GM12878 (cell line): ENCODE results near the gene ATRNL1. TPM values are rescaled to one million over a fixed set of nuclear protein-coding genes. Genes with fewer than 3 reads are reported as not detected.

Experiments used
- ATAC-seq: fragments of 200-7000 bp; cut with Tn5 transposase; 3 replicates; pipeline ENCODE4 v1.9.1; 2020; ENCODE audit warnings: mild to moderate bottlenecking, moderate library complexity
- BruUV-seq: library from RNA; stranded (reverse); fragments of 400-500 nt; replicated peaks from 2 replicates; lab custom pipeline; 2021; lab: Mats Ljungman, UMichigan
- CTCF ChIA-PET: fragments of 300-600 bp; sonication (Branson Sonifier 250); formaldehyde crosslinking; extraction: SDS; loops from one replicate; lab custom pipeline; 2021; ENCODE audit warnings: inconsistent platforms; lab: Yijun Ruan, JAX
- POLR2A ChIA-PET: fragments of 350-600 bp; formaldehyde crosslinking; extraction: SDS; loops from one replicate; lab custom pipeline; 2021; ENCODE audit warnings: inconsistent platforms; lab: Charles Lee
- RAD21 ChIA-PET: fragments of 300-600 bp; sonication (Branson Sonifier 250); formaldehyde crosslinking; loops from one replicate; lab custom pipeline; 2023; ENCODE audit warnings: antibody characterized with exemption; ENCODE audit not compliant: unreplicated experiment; lab: Charles Lee
- SMC1A ChIA-PET: fragments of 300-600 bp; sonication (Branson Sonifier 250); formaldehyde crosslinking; loops from one replicate; lab custom pipeline; 2023; ENCODE audit not compliant: unreplicated experiment, uncharacterized antibody; lab: Charles Lee
- DNase-seq: peaks from one replicate; pipeline ENCODE4 v3.0.0-alpha.2; 2011; ENCODE audit warnings: low read depth, low spot score
- FAIRE-seq: peaks from 3 replicates; lab custom pipeline; 2011; peaks lifted over from hg19 to GRCh38; lab: Jason Lieb, UNC
- H2AFZ ChIP-seq: 2 replicates; pipeline ENCODE4 v1.6.0; 2011; ENCODE audit warnings: low read depth, low read length, control low read depth; ENCODE audit not compliant: control insufficient read depth
- H3K27ac ChIP-seq: 2 replicates; pipeline ENCODE4 v1.5.1; 2011; ENCODE audit warnings: control low read depth; ENCODE audit not compliant: control insufficient read depth, insufficient read depth
- H3K27me3 ChIP-seq, 2 experiments: replicated peaks in 1 of 2; 2 replicates each; pipeline versions ENCODE4 v1.6.0 to v1.6.1; 2011; ENCODE audit warnings: low read length in 1 of 2; ENCODE audit not compliant: control insufficient read depth in 2 of 2, insufficient read depth in 2 of 2
- H3K36me3 ChIP-seq, 2 experiments: 2 replicates each; pipeline ENCODE4 v1.5.1; 2011; ENCODE audit warnings: low read length in 1 of 2; ENCODE audit not compliant: control insufficient read depth in 2 of 2, insufficient read depth in 2 of 2
- H3K4me1 ChIP-seq: 2 replicates; pipeline ENCODE4 v1.6.1; 2011; ENCODE audit warnings: mild to moderate bottlenecking, low read length, moderate library complexity, mixed read lengths; ENCODE audit not compliant: control insufficient read depth, insufficient read depth
- H3K4me2 ChIP-seq: 2 replicates; pipeline ENCODE4 v1.6.0; 2011; ENCODE audit warnings: control low read depth; ENCODE audit not compliant: control insufficient read depth, insufficient read depth
- H3K4me3 ChIP-seq: fragments of 200-600 bp; sonication (generic); 2 replicates; pipeline ENCODE4 v1.5.1; 2016
- H3K79me2 ChIP-seq: 2 replicates; pipeline ENCODE4 v1.6.0; 2011; ENCODE audit warnings: low read length; ENCODE audit not compliant: control insufficient read depth, insufficient read depth
- H3K9ac ChIP-seq: 2 replicates; pipeline ENCODE4 v1.8.0; 2011; ENCODE audit warnings: low read length, control low read depth, mixed read lengths; ENCODE audit not compliant: control insufficient read depth, insufficient read depth
- H3K9me3 ChIP-seq: replicated peaks from 3 replicates; pipeline ENCODE4 v1.5.1; 2011; ENCODE audit warnings: mild to moderate bottlenecking, low read length; ENCODE audit not compliant: control insufficient read depth, insufficient read depth
- H4K20me1 ChIP-seq: 2 replicates; pipeline ENCODE4 v1.6.0; 2011; ENCODE audit not compliant: control insufficient read depth, insufficient read depth
- BRCA1 ChIP-seq: IDR thresholded peaks from 2 replicates; pipeline ENCODE4 v1.6.1; 2011; ENCODE audit warnings: low read depth, low read length, improper control_type of control experiment
- CBX5 ChIP-seq: sonication (generic); IDR thresholded peaks from 2 replicates; pipeline ENCODE4 v1.6.1; 2016; ENCODE audit warnings: low read depth, moderate library complexity, mild to moderate bottlenecking, inconsistent platforms
- ESRRA ChIP-seq: IDR thresholded peaks from 2 replicates; pipeline ENCODE4 v1.6.1; 2012; ENCODE audit warnings: mild to moderate bottlenecking, low read length, improper control_type of control experiment
- NKRF ChIP-seq: fragments of 450-650 bp; conservative IDR thresholded peaks from 2 replicates; pipeline ENCODE4 v1.6.1; 2017; ENCODE audit warnings: mild to moderate bottlenecking, moderate library complexity
- RAD51 ChIP-seq: fragments of 450-650 bp; IDR thresholded peaks from 2 replicates; pipeline ENCODE4 v1.6.1; 2016; ENCODE audit warnings: moderate library complexity, mild to moderate bottlenecking, inconsistent platforms
- SP1 ChIP-seq: IDR thresholded peaks from one replicate; pipeline ENCODE4 v1.6.1; 2011; ENCODE audit warnings: low read depth, low read length
- STAT3 ChIP-seq: IDR thresholded peaks from 2 replicates; pipeline ENCODE4 v1.6.1; 2011; ENCODE audit warnings: low read depth, low read length, improper control_type of control experiment
- TCF3 ChIP-seq: IDR thresholded peaks from 2 replicates; pipeline ENCODE4 v1.6.1; 2012; ENCODE audit warnings: low read depth, mild to moderate bottlenecking, low read length, borderline replicate concordance; ENCODE audit not compliant: insufficient read depth
- ZSCAN29 ChIP-seq: fragments of 450-650 bp; IDR thresholded peaks from 2 replicates; pipeline ENCODE4 v1.6.1; 2017; ENCODE audit warnings: mild to moderate bottlenecking, moderate library complexity
- WGBS: methylation state at CpG from one replicate; pipeline ENCODE4 v1.1.6; 2016; ENCODE audit warnings: low lambda C conversion rate; ENCODE audit not compliant: insufficient replicate concordance, insufficient coverage; ENCODE audit errors: missing lambda C conversion rate; 5-methylcytosine and 5-hydroxymethylcytosine counted together
- in situ Hi-C: fragments of 300-500 bp; cut with MboI; formaldehyde crosslinking; loops from 9 replicates; pipeline ENCODE4 v1.14.3; 2018; ENCODE audit warnings: mixed read lengths
- intact Hi-C: fragments of 100-400 bp; cut with micrococcal nuclease; formaldehyde crosslinking; loops from one replicate; pipeline ENCODE4 v1.14.2; 2022; ENCODE audit not compliant: unreplicated experiment
- polyA plus RNA-seq, 11 experiments: library from polyadenylated mRNA; depleted of rRNA in 4 of 11; unstranded in 6 of 11; stranded (reverse) in 5 of 11; fragments of >200 nt; fragmentation: Nextera tagmentation in 4 of 11; fragmentation: Illumina TruSeq in 1 of 11; extraction: Ambion mirVana in 4 of 11; extraction: Trizol in 1 of 11; gene quantifications; 1 replicate in 1 of 11; 2 replicates in 10 of 11; pipeline versions ENCODE4 v1.2.1 to v1.2.3, GENCODE V29; 2011 to 2016; ENCODE audit warnings: inconsistent platforms in 2 of 11, missing spikeins in 2 of 11, low read depth in 1 of 11
- total RNA-seq, 4 experiments: library from RNA; depleted of rRNA in 3 of 4; stranded (reverse); fragments of >200 nt in 3 of 4; fragmentation: Illumina TruSeq in 1 of 4; extraction: Trizol in 1 of 4; gene quantifications; 2 replicates each; pipeline versions ENCODE4 v1.2.1 to v1.2.3, GENCODE V29; 2013 to 2021
- TF ChIP-seq, protein P1 (sequence below): IDR thresholded peaks from 2 replicates; pipeline ENCODE4 v1.6.1; 2011; ENCODE audit warnings: borderline replicate concordance, low read depth, mild to moderate bottlenecking, moderate library complexity, mixed read lengths, low read length; ENCODE audit not compliant: insufficient read depth; ENCODE audit errors: extremely low read length
- TF ChIP-seq, protein P2 (sequence below): fragments of 450-650 bp; IDR thresholded peaks from 2 replicates; pipeline ENCODE4 v1.6.1; 2017; ENCODE audit warnings: mild to moderate bottlenecking, moderate library complexity
- TF ChIP-seq, protein P3 (sequence below): IDR thresholded peaks from 2 replicates; pipeline ENCODE4 v1.6.1; 2012; ENCODE audit warnings: low read depth, low read length, improper control_type of control experiment
- TF ChIP-seq, protein P4 (sequence below): fragments of 450-650 bp; IDR thresholded peaks from 2 replicates; pipeline ENCODE4 v1.6.1; 2017; ENCODE audit warnings: mild to moderate bottlenecking

The ATRNL1 gene
- total and polyA plus RNA-seq, 10 of the 15 experiments (the other 5 are each of a cell fraction or from before 2014, with no cell fraction given): 0.03 to 1.4 (median 0.34) TPM

DNA sequence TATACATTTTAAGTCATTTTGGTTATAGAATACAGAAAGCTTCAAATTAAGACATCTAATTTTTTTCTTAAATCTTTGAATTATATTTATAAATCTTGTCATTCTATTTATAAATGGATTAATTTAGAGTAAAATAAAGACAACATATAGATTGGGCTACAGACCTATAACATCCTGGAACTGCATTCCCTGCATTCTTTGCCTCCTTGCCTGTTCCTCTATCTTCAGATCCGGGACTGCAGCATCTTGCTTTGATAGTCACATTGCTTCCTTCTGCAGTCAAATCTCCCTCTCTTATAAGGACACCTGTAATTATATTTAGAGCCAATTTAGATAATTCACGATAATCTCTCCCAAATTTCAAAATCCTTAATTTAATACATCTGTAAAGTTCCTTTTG lies 64.2 kb downstream of the ATRNL1 start (continued):
- TF ChIP-seq, protein P1, sequence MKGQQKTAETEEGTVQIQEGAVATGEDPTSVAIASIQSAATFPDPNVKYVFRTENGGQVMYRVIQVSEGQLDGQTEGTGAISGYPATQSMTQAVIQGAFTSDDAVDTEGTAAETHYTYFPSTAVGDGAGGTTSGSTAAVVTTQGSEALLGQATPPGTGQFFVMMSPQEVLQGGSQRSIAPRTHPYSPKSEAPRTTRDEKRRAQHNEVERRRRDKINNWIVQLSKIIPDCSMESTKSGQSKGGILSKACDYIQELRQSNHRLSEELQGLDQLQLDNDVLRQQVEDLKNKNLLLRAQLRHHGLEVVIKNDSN: no peak
- TF ChIP-seq, protein P2, sequence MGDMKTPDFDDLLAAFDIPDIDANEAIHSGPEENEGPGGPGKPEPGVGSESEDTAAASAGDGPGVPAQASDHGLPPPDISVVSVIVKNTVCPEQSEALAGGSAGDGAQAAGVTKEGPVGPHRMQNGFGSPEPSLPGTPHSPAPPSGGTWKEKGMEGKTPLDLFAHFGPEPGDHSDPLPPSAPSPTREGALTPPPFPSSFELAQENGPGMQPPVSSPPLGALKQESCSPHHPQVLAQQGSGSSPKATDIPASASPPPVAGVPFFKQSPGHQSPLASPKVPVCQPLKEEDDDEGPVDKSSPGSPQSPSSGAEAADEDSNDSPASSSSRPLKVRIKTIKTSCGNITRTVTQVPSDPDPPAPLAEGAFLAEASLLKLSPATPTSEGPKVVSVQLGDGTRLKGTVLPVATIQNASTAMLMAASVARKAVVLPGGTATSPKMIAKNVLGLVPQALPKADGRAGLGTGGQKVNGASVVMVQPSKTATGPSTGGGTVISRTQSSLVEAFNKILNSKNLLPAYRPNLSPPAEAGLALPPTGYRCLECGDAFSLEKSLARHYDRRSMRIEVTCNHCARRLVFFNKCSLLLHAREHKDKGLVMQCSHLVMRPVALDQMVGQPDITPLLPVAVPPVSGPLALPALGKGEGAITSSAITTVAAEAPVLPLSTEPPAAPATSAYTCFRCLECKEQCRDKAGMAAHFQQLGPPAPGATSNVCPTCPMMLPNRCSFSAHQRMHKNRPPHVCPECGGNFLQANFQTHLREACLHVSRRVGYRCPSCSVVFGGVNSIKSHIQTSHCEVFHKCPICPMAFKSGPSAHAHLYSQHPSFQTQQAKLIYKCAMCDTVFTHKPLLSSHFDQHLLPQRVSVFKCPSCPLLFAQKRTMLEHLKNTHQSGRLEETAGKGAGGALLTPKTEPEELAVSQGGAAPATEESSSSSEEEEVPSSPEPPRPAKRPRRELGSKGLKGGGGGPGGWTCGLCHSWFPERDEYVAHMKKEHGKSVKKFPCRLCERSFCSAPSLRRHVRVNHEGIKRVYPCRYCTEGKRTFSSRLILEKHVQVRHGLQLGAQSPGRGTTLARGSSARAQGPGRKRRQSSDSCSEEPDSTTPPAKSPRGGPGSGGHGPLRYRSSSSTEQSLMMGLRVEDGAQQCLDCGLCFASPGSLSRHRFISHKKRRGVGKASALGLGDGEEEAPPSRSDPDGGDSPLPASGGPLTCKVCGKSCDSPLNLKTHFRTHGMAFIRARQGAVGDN: no peak
- TF ChIP-seq TCF3 (no peak), ESRRA (no peak), SP1 (no peak)

DNA sequence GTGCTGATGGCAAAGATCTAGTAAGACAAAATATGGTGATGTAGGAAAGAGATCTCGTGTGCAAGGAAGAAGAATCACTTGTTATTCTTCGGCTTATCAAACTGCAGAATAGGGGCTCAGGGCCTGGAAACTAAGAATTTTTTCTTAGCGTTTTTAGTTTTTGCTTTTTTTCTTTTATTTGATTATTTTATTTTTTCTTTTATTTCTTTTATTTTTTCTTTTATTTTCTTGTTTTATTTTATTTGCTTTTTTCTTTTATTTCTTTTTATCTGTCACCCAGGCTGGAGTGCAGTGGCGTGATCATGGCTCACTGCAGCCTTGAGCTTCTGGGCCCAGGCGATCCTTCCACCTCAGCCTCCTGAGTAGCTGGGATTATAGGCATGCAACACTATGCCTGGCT lies 70.0 kb downstream of the ATRNL1 start:
- in situ Hi-C loops: no loop called here
- WGBS: 83% methylated on average over 5 of the region's 5 CpGs
- RAD21 ChIA-PET: no interaction called here
- TF ChIP-seq BRCA1 (no peak), STAT3 (no peak), ZSCAN29 (no peak), NKRF (no peak), RAD51 (no peak), CBX5 (no peak)
- TF ChIP-seq, protein P3, sequence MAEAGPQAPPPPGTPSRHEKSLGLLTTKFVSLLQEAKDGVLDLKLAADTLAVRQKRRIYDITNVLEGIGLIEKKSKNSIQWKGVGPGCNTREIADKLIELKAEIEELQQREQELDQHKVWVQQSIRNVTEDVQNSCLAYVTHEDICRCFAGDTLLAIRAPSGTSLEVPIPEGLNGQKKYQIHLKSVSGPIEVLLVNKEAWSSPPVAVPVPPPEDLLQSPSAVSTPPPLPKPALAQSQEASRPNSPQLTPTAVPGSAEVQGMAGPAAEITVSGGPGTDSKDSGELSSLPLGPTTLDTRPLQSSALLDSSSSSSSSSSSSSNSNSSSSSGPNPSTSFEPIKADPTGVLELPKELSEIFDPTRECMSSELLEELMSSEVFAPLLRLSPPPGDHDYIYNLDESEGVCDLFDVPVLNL: no peak
- TF ChIP-seq, protein P4, sequence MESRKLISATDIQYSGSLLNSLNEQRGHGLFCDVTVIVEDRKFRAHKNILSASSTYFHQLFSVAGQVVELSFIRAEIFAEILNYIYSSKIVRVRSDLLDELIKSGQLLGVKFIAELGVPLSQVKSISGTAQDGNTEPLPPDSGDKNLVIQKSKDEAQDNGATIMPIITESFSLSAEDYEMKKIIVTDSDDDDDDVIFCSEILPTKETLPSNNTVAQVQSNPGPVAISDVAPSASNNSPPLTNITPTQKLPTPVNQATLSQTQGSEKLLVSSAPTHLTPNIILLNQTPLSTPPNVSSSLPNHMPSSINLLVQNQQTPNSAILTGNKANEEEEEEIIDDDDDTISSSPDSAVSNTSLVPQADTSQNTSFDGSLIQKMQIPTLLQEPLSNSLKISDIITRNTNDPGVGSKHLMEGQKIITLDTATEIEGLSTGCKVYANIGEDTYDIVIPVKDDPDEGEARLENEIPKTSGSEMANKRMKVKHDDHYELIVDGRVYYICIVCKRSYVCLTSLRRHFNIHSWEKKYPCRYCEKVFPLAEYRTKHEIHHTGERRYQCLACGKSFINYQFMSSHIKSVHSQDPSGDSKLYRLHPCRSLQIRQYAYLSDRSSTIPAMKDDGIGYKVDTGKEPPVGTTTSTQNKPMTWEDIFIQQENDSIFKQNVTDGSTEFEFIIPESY: no peak

More for the DNA sequence above, 70.0 kb downstream of the ATRNL1 start:
- ChIA-PET SMC1A (no interaction called here), POLR2A (no interaction called here), CTCF (no interaction called here)
- intact Hi-C loops: no loop called here
- Histone ChIP-seq H3K4me3 (no peak overlapping the region), H3K4me1 (no peaks in the 10 kb centered on the region), H3K27me3 (no peaks in the 10 kb centered on the region), H2AFZ (no peak overlapping the region), H3K27ac (no peak overlapping the region), H4K20me1 (no peaks in the 10 kb centered on the region), H3K36me3 (no peaks in the 10 kb centered on the region), H3K9me3 (no peaks in the 10 kb centered on the region), H3K79me2 (no peaks in the 10 kb centered on the region), H3K4me2 (no peak overlapping the region), H3K9ac (no peak overlapping the region)
- DNase-seq (no peak), ATAC-seq (no peak), FAIRE-seq (no peak)
- BruUV-seq: no TSS peak
